Psoas muscle (tissue), 8 donors: Measurements from ENCODE around the gene DGAT2L6. TPM values are rescaled to one million over a fixed set of nuclear protein-coding genes. Genes with fewer than 3 reads are reported as not detected.

Experiments
- ATAC-seq, 4 donors: fragments of 200-7000 bp; cut with Tn5 transposase; one replicate each; pipeline ENCODE4 v1.9.1; 2020; ENCODE audit warnings: moderate library complexity in 3 of 4, mild to moderate bottlenecking in 2 of 4
- DNase-seq, 2 donors: peaks; one replicate each; pipeline ENCODE4 v3.0.0-alpha.2; 2020
- H3K27ac ChIP-seq: fragments of 200-600 bp; one replicate; pipeline ENCODE4 v1.8.0; 2022
- H3K27me3 ChIP-seq, 3 donors: fragments of 200-600 bp in 1 of 3; one replicate each; pipeline versions ENCODE4 v1.6.1 to v1.8.0; 2013 to 2022; ENCODE audit warnings: low read length in 2 of 3, mild to moderate bottlenecking in 2 of 3, moderate library complexity in 1 of 3; ENCODE audit not compliant: insufficient read depth in 3 of 3
- H3K36me3 ChIP-seq, 2 donors: fragments of 200-600 bp in 1 of 2; one replicate each; pipeline versions ENCODE4 v1.6.1 to v1.8.0; 2013 to 2022; ENCODE audit warnings: low read depth in 1 of 2, mild to moderate bottlenecking in 1 of 2, moderate library complexity in 1 of 2; ENCODE audit not compliant: insufficient read depth in 1 of 2
- H3K4me1 ChIP-seq: fragments of 200-600 bp; one replicate; pipeline ENCODE4 v1.8.0; 2022
- H3K4me3 ChIP-seq: fragments of 200-600 bp; one replicate; pipeline ENCODE4 v1.8.0; 2022; ENCODE audit warnings: mild to moderate bottlenecking
- H3K9me3 ChIP-seq: fragments of 200-600 bp; one replicate; pipeline ENCODE4 v1.8.0; 2022
- WGBS, 3 donors: extraction: QIAGEN DNeasy Blood & Tissue Kit; methylation state at CpG; one replicate each; pipeline versions ENCODE4 v1.1.6 to v1.1.7; 2013; 5-methylcytosine and 5-hydroxymethylcytosine counted together
- intact Hi-C, 2 donors: fragments of 100-400 bp; cut with DNase I; formaldehyde crosslinking; loops; one replicate each; pipeline versions ENCODE4 v1.11.0 to v1.14.2; 2022
- polyA plus RNA-seq, 3 donors: library from polyadenylated mRNA; stranded (reverse); fragments of 200-250 nt; gene quantifications; one replicate each; pipeline ENCODE4 v1.2.3, GENCODE V29; 2013
- total RNA-seq, 4 donors: library from RNA; stranded (reverse); fragmentation: NEBNext Ultra II Directional in 2 of 4; extraction: Animal tissue kit (Norgen Biotek cat#: 25700) in 2 of 4; gene quantifications; one replicate each; pipeline versions ENCODE4 v1.2.1 to v1.2.4, GENCODE V29; 2021 to 2023
- TF ChIP-seq, protein P1 (sequence below): fragments of 200-600 bp; IDR thresholded peaks from one replicate; pipeline ENCODE4 v1.8.0; 2022; ENCODE audit warnings: antibody characterized with exemption
- donor health status: healthy with polysubstance abuse.
- donor health status: DM: no; HTN: no; CAD: no; lungs with moderate emphysema.
- donor health status: Bipolar disorder and iron deficiency.
- donor health status: healthy.
- donor health status: DM: yes; HTN: yes; CAD: no.
- donor health status: DM: no; HTN: no; CAD: no.
- donor health status: DM: no; HTN: no; CAD: no.
- donor health status: DM: yes; HTN: yes; CAD: no.

DGAT2L6 gene
- total and polyA plus RNA-seq, 7 donors = not detected

GRCh38 chrX:70132877-70133302 is 44.4 kb upstream of the DGAT2L6 start:
- H3K27ac ChIP-seq = peak overlapping the region; percentile 77
- TF ChIP-seq, protein P1, sequence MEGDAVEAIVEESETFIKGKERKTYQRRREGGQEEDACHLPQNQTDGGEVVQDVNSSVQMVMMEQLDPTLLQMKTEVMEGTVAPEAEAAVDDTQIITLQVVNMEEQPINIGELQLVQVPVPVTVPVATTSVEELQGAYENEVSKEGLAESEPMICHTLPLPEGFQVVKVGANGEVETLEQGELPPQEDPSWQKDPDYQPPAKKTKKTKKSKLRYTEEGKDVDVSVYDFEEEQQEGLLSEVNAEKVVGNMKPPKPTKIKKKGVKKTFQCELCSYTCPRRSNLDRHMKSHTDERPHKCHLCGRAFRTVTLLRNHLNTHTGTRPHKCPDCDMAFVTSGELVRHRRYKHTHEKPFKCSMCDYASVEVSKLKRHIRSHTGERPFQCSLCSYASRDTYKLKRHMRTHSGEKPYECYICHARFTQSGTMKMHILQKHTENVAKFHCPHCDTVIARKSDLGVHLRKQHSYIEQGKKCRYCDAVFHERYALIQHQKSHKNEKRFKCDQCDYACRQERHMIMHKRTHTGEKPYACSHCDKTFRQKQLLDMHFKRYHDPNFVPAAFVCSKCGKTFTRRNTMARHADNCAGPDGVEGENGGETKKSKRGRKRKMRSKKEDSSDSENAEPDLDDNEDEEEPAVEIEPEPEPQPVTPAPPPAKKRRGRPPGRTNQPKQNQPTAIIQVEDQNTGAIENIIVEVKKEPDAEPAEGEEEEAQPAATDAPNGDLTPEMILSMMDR = no peak
- peaks cover 0 to 14% of the 10 kb centered on the region in 2 donors for H3K36me3 ChIP-seq
- 0 to 34% (median 2%) methylated on average over 4 to 8 of the region's 8 CpGs for WGBS, 3 donors
- H3K4me3 ChIP-seq = peak overlapping the region; percentile 85
- peak in 2 of 4 donors; percentile 3 to 7 for ATAC-seq
- peaks cover 10% of the 10 kb centered on the region for H3K4me1 ChIP-seq
- intact Hi-C loops = loop anchor here (2.0 to 10.0 kb wide), 2 partner anchors 300 to 302 kb away; no protein-coding TSS in a partner anchor
- no peaks in the 10 kb centered on the region for H3K9me3 ChIP-seq
- DNase-seq = no peak
- peaks cover 0 to 4% (median 0%) of the 10 kb centered on the region in 3 donors for H3K27me3 ChIP-seq

DNA sequence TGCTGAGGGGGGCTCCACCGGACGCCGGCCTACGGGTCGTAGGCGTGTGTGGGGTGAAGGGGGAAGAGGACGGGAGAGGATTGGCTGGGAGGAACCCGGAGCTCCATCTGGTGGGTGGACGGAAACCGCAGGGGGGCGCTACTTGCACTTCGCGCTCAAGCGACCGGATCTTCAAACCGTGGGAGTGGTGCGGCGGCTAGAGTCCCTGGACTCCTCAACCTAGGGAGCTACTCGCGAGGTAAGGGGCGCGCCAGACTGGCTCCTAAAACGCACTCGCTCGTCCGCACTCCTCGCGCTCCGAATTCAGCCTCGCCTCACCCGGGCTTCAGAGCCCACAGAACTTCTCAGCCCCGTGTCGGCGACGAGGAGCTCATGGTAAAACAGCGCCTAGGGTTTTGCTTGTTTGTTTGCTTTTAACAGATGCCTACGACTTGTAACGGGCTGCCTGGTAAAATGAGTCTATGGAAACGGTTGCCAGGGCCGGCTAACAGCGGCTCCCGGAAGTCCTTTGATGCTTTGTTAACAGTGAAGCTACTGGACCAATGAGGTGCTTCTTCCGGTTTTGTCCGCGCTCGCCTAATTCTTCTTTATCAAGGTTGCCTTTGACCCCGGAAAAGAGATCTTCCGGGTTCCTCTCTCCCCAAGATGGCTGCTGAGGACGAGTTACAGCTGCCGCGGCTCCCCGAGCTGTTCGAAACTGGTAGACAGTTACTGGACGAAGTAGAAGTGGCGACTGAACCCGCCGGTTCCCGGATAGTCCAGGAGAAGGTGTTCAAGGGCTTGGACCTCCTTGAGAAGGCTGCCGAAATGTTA is 43.8 kb upstream of the DGAT2L6 start, which contains the start of gene IGBP1:
IGBP1 (plus strand) TSS at position 145 of the 813 bp plus-strand sequence; CDS start at position 646, 501 bp downstream.
- H3K27ac ChIP-seq = peak within 1 kb of the TSS; percentile 77
- H3K4me3 ChIP-seq = peak within 1 kb of the TSS; percentile 85
- peaks cover 0 to 14% of the 10 kb centered on the region in 2 donors for H3K36me3 ChIP-seq
- ATAC-seq (peak; percentile 92 to 97 (median 94)), DNase-seq (peak; percentile 81 to 91)
- 0 to 35% (median 0%) methylated on average over 43 to 59 of the region's 59 CpGs for WGBS, 3 donors
- no peaks in the 10 kb centered on the region for H3K9me3 ChIP-seq
- H3K4me1 ChIP-seq = peaks cover 10% of the 10 kb centered on the region
- TF ChIP-seq, protein P1 = peak; percentile 46
- intact Hi-C loops = loop anchor here (2.0 to 10.0 kb wide), 2 partner anchors 299 to 301 kb away; no protein-coding TSS in a partner anchor
- H3K27me3 ChIP-seq = peaks cover 0 to 4% (median 0%) of the 10 kb centered on the region in 3 donors

DNA sequence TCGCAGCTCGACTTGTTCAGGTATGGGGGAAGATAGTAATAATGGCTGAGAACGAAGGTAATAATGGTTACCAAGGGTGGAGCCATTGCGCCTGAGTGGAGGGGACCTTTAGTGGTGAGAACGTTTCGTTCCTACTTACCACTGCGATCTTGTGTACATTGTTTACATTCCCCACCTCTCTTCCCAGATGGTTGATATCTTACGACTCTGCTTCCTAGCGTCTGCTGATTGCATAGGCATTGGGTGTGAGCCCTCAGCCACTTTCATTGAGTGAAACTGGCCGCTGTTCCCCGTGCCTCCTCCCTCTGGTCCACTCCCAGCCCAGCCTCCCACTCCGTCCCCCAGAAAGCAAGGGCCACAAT is 43.2 kb upstream of the DGAT2L6 start:
- Histone ChIP-seq H3K4me3 (peak overlapping the region; percentile 85), H3K27ac (peak overlapping the region; percentile 77), H3K27me3 (peaks cover 0 to 4% (median 0%) of the 10 kb centered on the region in 3 donors), H3K9me3 (no peaks in the 10 kb centered on the region), H3K4me1 (peaks cover 10% of the 10 kb centered on the region), H3K36me3 (peaks cover 0 to 14% of the 10 kb centered on the region in 2 donors)
- DNase-seq = no peak
- TF ChIP-seq, protein P1 = no peak
- intact Hi-C loops = loop anchor here in 1 of 2 donors (10.0 kb wide), 1 partner anchor 301 kb away; no protein-coding TSS in a partner anchor
- peak; percentile 4 to 40 (median 7) for ATAC-seq
- WGBS, 3 donors = 2 to 29% (median 3%) methylated on average over 8 to 12 of the region's 12 CpGs

GRCh38 chrX:70138622-70139021 is 38.7 kb upstream of the DGAT2L6 start:
- Histone ChIP-seq H3K4me1 (peaks cover 3% of the 10 kb centered on the region), H3K9me3 (no peaks in the 10 kb centered on the region), H3K27me3 (peaks cover 0 to 8% (median 0%) of the 10 kb centered on the region in 3 donors), H3K27ac (no peak overlapping the region), H3K36me3 (peaks cover 0 to 14% of the 10 kb centered on the region in 2 donors), H3K4me3 (no peak overlapping the region)
- DNase-seq (no peak), ATAC-seq (no peak)
- TF ChIP-seq, protein P1 = no peak
- WGBS, 3 donors = 81 to 96% (median 95%) methylated on average over 2 of the region's 2 CpGs
- intact Hi-C loops = loop anchor here in 1 of 2 donors (10.0 kb wide), 1 partner anchor 296 kb away; no protein-coding TSS in a partner anchor
